ENCODE results near the gene MACROH2A1.

The MACROH2A1 gene

DNA sequence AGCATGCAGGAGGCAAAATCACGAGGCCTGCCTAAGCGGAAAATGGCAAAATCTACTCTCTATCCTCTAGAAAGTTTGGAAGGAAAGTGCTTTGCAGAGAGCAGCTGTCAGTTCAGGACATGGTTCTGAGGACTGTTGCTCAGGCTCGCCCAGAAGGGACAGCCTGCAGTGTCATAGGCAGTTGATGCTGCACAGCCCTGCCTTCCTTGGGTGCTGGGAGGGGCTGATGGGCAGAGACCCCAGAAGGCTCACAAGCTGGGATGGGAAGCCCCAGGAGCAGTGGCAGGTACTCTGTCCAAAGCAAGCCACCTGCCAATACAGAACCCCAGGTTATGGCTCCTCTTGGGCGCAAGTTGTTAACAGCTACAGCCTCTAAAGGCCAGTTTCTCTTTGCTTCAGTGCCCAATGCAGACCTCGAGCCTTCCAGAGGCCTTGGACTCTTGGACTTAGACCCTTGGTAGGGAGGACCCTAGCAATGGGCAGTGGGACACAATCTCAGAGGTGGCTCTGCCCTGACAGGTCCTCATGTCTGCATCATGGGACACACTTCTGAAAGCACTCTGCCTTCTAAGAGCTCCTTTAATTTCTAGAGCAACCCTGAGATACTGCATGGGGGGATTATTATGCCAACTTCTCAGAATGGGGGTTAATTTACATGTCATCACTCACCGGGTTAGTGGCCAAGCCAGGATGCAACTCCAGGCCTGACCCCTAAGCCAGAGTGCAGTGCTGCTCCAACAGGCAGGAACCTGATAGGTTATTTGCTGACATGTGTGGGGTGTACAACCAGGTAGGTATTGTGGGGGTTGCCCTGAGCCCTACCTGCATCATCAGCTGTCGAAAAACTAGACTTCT is 57.1 kb downstream of the MACROH2A1 start:
- TF ChIP-seq, protein P1, sequence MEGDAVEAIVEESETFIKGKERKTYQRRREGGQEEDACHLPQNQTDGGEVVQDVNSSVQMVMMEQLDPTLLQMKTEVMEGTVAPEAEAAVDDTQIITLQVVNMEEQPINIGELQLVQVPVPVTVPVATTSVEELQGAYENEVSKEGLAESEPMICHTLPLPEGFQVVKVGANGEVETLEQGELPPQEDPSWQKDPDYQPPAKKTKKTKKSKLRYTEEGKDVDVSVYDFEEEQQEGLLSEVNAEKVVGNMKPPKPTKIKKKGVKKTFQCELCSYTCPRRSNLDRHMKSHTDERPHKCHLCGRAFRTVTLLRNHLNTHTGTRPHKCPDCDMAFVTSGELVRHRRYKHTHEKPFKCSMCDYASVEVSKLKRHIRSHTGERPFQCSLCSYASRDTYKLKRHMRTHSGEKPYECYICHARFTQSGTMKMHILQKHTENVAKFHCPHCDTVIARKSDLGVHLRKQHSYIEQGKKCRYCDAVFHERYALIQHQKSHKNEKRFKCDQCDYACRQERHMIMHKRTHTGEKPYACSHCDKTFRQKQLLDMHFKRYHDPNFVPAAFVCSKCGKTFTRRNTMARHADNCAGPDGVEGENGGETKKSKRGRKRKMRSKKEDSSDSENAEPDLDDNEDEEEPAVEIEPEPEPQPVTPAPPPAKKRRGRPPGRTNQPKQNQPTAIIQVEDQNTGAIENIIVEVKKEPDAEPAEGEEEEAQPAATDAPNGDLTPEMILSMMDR (IDR thresholded peaks at IDR 0.05) = no peak
- no peak overlapping the region for H3K27ac ChIP-seq
- no peaks in the 10 kb centered on the region for H3K4me1 ChIP-seq (ENCODE audit: control insufficient read depth in 1 of 2, insufficient read depth in 1 of 2, low read depth in 1 of 2, low read length in 1 of 2)
- H3K36me3 ChIP-seq = peaks cover 100% of the 10 kb centered on the region
- no peaks in the 10 kb centered on the region for H3K9me3 ChIP-seq
- no peaks in the 10 kb centered on the region for H3K27me3 ChIP-seq
- H3K4me3 ChIP-seq (ENCODE audit: low read depth in 1 of 2, low read length in 1 of 2) = no peak overlapping the region

DNA sequence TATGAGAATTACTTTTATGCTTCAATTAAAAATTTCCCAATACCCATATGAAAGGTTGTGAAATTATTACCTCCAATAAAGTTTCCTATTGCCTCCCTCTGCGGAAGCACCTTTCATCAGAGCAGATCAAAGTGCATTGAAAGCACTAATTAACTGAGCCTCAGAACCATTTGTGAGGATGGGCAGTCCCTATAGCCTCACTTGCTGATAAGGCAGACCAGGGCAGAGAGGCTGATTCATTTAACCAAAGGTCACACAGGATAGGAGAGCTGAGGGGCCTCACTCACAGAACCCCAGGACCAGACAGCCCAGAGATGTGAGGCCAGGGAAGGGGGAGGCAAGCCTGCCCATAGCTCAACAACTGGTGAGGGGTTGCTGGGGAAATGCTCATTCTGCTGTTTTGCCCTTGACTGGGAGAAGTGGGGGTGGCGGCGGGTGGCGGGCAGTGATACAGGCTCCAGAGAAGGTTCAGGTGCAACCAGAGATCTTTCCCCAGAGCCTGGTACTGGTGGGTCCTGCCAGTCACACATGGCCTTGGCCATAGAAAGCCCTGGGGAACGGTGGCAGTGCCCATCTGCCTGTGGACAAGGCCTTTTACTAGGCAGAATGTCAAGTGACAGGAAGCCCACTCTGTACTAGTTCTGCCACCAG is 57.9 kb downstream of the MACROH2A1 start:
- Histone ChIP-seq H3K4me1 (ENCODE audit: control insufficient read depth in 1 of 2, insufficient read depth in 1 of 2, low read depth in 1 of 2, low read length in 1 of 2) (no peaks in the 10 kb centered on the region), H3K9me3 (no peaks in the 10 kb centered on the region), H3K27ac (no peak overlapping the region), H3K4me3 (ENCODE audit: low read depth in 1 of 2, low read length in 1 of 2) (no peak overlapping the region), H3K27me3 (no peaks in the 10 kb centered on the region), H3K36me3 (peaks cover 100% of the 10 kb centered on the region)
- TF ChIP-seq, protein P1 (IDR thresholded peaks at IDR 0.05) = no peak

GRCh38 chr5:135340568-135340967 is 58.5 kb downstream of the MACROH2A1 start:
- no peaks in the 10 kb centered on the region for H3K27me3 ChIP-seq
- TF ChIP-seq, protein P1 (IDR thresholded peaks at IDR 0.05) = no peak
- no peaks in the 10 kb centered on the region for H3K4me1 ChIP-seq (ENCODE audit: control insufficient read depth in 1 of 2, insufficient read depth in 1 of 2, low read depth in 1 of 2, low read length in 1 of 2)
- H3K4me3 ChIP-seq (ENCODE audit: low read depth in 1 of 2, low read length in 1 of 2) = no peak overlapping the region
- H3K9me3 ChIP-seq = no peaks in the 10 kb centered on the region
- peaks cover 100% of the 10 kb centered on the region for H3K36me3 ChIP-seq
- no peak overlapping the region for H3K27ac ChIP-seq

DNA sequence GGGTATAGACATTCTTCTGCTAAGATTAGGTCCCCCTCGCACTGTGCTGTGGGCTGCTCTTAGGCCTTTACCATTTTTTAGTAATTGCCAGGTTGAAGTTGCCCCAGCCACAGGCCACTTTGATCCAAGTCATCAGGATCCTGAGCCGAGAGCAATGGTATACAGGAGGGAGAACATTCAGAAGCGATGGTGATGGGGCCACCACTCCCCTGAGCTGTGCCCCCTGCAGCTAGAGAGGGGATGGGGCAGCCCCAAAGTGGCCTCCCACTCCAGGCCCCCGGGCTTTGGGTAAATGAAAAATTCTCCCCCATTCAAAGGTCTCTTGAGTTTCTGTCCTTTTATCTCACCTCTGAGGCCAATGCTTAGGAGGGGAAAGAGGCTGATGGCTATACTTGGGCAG is 59.4 kb downstream of the MACROH2A1 start:
- H3K4me1 ChIP-seq (ENCODE audit: control insufficient read depth in 1 of 2, insufficient read depth in 1 of 2, low read depth in 1 of 2, low read length in 1 of 2) = no peaks in the 10 kb centered on the region
- TF ChIP-seq, protein P1 (IDR thresholded peaks at IDR 0.05) = no peak
- no peak overlapping the region for H3K4me3 ChIP-seq (ENCODE audit: low read depth in 1 of 2, low read length in 1 of 2)
- no peaks in the 10 kb centered on the region for H3K9me3 ChIP-seq
- no peak overlapping the region for H3K27ac ChIP-seq
- H3K36me3 ChIP-seq = peaks cover 100% of the 10 kb centered on the region
- no peaks in the 10 kb centered on the region for H3K27me3 ChIP-seq

GRCh38 chr5:135339189-135339588 is 59.8 kb downstream of the MACROH2A1 start:
- Histone ChIP-seq H3K27me3 (no peaks in the 10 kb centered on the region), H3K36me3 (peaks cover 100% of the 10 kb centered on the region), H3K9me3 (no peaks in the 10 kb centered on the region), H3K4me1 (ENCODE audit: control insufficient read depth in 1 of 2, insufficient read depth in 1 of 2, low read depth in 1 of 2, low read length in 1 of 2) (no peaks in the 10 kb centered on the region), H3K4me3 (ENCODE audit: low read depth in 1 of 2, low read length in 1 of 2) (no peak overlapping the region), H3K27ac (no peak overlapping the region)
- TF ChIP-seq, protein P1 (IDR thresholded peaks at IDR 0.05) = no peak

Measured in neutrophil (primary cell).